ENCODE measurements around the gene AGPAT1.

GRCh38 chr6:32153564-32154513 lies 22.0 kb downstream of the AGPAT1 start, which contains the start of gene PPT2:
- TF ChIP-seq EZH2 (IDR thresholded peaks at IDR 0.05; ENCODE audit: insufficient read depth, poor library complexity, severe bottlenecking) (no peak), EZH2phosphoT487 (IDR thresholded peaks at IDR 0.05; ENCODE audit: insufficient read depth, low read depth) (no peak)

Data from GM23248 (cell line).